Fibroblast of lung (primary cell): ENCODE data around the gene WASF3.
"Not testable (repeated sequence)": the region's sequence is repeated elsewhere in the genome, so short reads cannot be mapped to it uniquely, and the experiment has no call there.

Experiments
- CTCF ChIP-seq, 2 donors: IDR thresholded peaks in 1 of 2; conservative IDR thresholded peaks in 1 of 2; 1 replicate in 1 of 2; 2 replicates in 1 of 2; pipeline ENCODE4 v1.5.1; 2011 to 2012; ENCODE audit warnings: low read length in 2 of 2, control low read depth in 1 of 2, inconsistent platforms in 1 of 2, low read depth in 1 of 2, mild to moderate bottlenecking in 1 of 2
- EZH2 ChIP-seq: IDR thresholded peaks from 2 replicates; pipeline ENCODE4 v1.5.1; 2012; ENCODE audit warnings: low read length, control low read depth, mild to moderate bottlenecking; ENCODE audit errors: missing control alignments

DNA sequence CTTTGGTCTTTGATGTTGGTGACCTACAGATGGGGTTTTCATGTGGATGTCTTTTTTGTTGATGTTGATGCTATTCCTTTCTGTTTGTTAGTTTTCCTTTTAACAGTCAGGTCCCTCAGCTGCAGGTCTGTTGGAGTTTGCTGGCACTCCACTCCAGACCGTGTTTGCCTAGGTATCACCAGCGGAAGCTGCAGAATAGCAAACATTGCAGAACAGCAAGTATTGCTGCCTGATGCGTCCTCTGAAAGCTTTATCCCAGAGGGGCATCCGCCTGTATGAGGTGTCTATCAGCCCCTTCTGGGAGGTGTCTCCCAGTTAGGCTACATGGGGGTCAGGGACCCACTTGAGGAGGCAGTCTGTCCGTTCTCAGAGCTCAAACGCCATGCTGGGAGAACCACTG lies 78.2 kb downstream of the WASF3 start:
- TF ChIP-seq CTCF (conservative IDR thresholded peaks at IDR 0.05 in 1 of 2, IDR thresholded peaks at IDR 0.05 in 1 of 2; ENCODE audit: low read depth in 1 of 2, low read length in 2 of 2); EZH2: not testable (repeated sequence)
